Immature natural killer cell (primary cell): ENCODE data around the gene EHD4. TPM values are rescaled to one million over a fixed set of nuclear protein-coding genes. Genes with fewer than 3 reads are reported as not detected.

ENCODE experiments used
- DNase-seq, 3 donors: peaks; one replicate each; pipeline ENCODE4 v3.0.0; 2022; ENCODE audit warnings: mixed read lengths in 1 of 3
- H3K27ac Mint-ChIP-seq, 6 donors: one replicate each; pipeline ENCODE4 v1.8.0; 2020; ENCODE audit warnings: mixed read lengths in 6 of 6, mild to moderate bottlenecking in 5 of 6, inconsistent platforms in 4 of 6, moderate library complexity in 3 of 6
- H3K27me3 Mint-ChIP-seq, 3 donors: one replicate each; pipeline ENCODE4 v1.8.0; 2020 to 2021; ENCODE audit warnings: low read depth in 3 of 3, mild to moderate bottlenecking in 3 of 3, mixed read lengths in 3 of 3, moderate library complexity in 3 of 3, inconsistent platforms in 1 of 3
- H3K36me3 Mint-ChIP-seq, 3 donors: one replicate each; pipeline ENCODE4 v1.8.0; 2020; ENCODE audit warnings: mixed read lengths in 3 of 3, inconsistent platforms in 2 of 3, mild to moderate bottlenecking in 2 of 3
- H3K4me1 Mint-ChIP-seq, 2 donors: one replicate each; pipeline ENCODE4 v1.8.0; 2020; ENCODE audit warnings: inconsistent platforms in 2 of 2, mild to moderate bottlenecking in 2 of 2, mixed read lengths in 2 of 2, moderate library complexity in 1 of 2
- H3K4me3 Mint-ChIP-seq, 5 donors: one replicate each; pipeline ENCODE4 v1.8.0; 2020; ENCODE audit warnings: mild to moderate bottlenecking in 5 of 5, mixed read lengths in 5 of 5, inconsistent platforms in 3 of 5, moderate library complexity in 3 of 5
- H3K9me3 Mint-ChIP-seq, 6 donors: one replicate each; pipeline ENCODE4 v1.8.0; 2020; ENCODE audit warnings: mild to moderate bottlenecking in 6 of 6, mixed read lengths in 6 of 6, inconsistent platforms in 4 of 6, moderate library complexity in 3 of 6
- polyA plus RNA-seq, 3 donors: library from polyadenylated mRNA; unstranded; fragments of 300-500 nt; fragmentation: Illumina TruSeq; gene quantifications; one replicate each; pipeline ENCODE4 v1.2.3, GENCODE V29; 2021

Gene EHD4
- polyA plus RNA-seq, 3 donors from 2014 or later, result 5.3 to 7.3 (median 7.0) TPM

GRCh38 chr15:41879321-41879845 is 93.0 kb downstream of the EHD4 start:
- H3K36me3 Mint-ChIP-seq, result no peaks in the 10 kb centered on the region
- H3K27me3 Mint-ChIP-seq, result peaks cover 0 to 10% (median 6%) of the 10 kb centered on the region in 3 donors
- peaks cover 7 to 10% of the 10 kb centered on the region in 2 donors for H3K4me1 Mint-ChIP-seq
- H3K4me3 Mint-ChIP-seq, result no peak overlapping the region
- no peak for DNase-seq
- no peaks in the 10 kb centered on the region for H3K9me3 Mint-ChIP-seq
- H3K27ac Mint-ChIP-seq, result peak overlapping the region in 1 of 6 donors; percentile 64

DNA sequence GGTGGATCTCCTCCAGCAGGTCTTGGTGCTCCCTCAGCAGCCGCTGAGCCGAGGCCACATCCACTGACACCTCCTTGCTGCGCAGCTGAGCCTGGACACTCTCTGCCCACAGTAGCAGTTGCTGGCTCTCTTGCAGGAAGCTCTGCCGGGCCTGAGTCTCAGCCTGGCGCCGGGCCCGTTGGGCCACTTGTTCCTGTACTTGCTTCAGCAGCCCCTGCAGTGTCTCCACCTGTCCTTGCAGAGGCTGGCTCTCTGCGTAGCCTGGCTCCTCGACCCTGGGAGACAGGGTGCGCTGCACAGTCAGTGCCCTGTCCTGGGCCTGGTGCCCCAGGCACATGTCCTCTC is 94.0 kb downstream of the EHD4 start:
- DNase-seq, result no peak
- H3K4me3 Mint-ChIP-seq, result no peak overlapping the region
- peak overlapping the region in 2 of 6 donors; percentile 60 to 80 for H3K27ac Mint-ChIP-seq
- peaks cover 7 to 10% of the 10 kb centered on the region in 2 donors for H3K4me1 Mint-ChIP-seq
- peaks cover 0 to 8% (median 6%) of the 10 kb centered on the region in 3 donors for H3K27me3 Mint-ChIP-seq
- no peaks in the 10 kb centered on the region for H3K36me3 Mint-ChIP-seq
- H3K9me3 Mint-ChIP-seq, result no peaks in the 10 kb centered on the region

GRCh38 chr15:41877631-41878354 is 94.6 kb downstream of the EHD4 start:
- no peak for DNase-seq
- Mint-ChIP-seq H3K4me3 (no peak overlapping the region), H3K4me1 (peaks cover 7 to 10% of the 10 kb centered on the region in 2 donors), H3K27ac (peak overlapping the region in 2 of 6 donors; percentile 60 to 80), H3K27me3 (peaks cover under 1 to 8% (median 6%) of the 10 kb centered on the region in 3 donors), H3K36me3 (no peaks in the 10 kb centered on the region), H3K9me3 (no peaks in the 10 kb centered on the region)

DNA sequence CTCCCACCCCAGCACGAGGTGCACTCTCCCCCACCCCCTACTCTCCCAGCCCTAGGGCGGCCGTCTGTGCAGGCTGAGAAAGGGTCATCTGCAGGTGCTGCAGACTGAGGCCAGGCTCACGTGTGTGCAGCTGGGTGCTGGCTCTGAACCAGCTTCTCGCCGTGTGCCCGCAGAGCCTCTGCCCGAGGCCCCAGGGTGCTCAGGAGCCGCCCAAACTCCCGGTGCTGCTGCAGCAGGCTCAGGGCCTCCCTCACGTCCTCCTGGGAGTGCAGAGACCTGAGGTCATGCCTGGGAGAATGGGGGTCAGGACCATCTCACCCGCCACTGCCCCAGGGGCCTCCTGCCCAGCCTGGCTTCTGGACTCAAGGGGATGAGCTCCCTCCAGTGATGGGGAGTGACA is 95.7 kb downstream of the EHD4 start:
- no peaks in the 10 kb centered on the region for H3K36me3 Mint-ChIP-seq
- no peak overlapping the region for H3K4me3 Mint-ChIP-seq
- H3K27me3 Mint-ChIP-seq, result peaks cover 1 to 8% (median 6%) of the 10 kb centered on the region in 3 donors
- peaks cover 6 to 7% of the 10 kb centered on the region in 2 donors for H3K4me1 Mint-ChIP-seq
- H3K27ac Mint-ChIP-seq, result no peak overlapping the region
- no peak for DNase-seq
- no peaks in the 10 kb centered on the region for H3K9me3 Mint-ChIP-seq

GRCh38 chr15:41876007-41876406 is 96.3 kb downstream of the EHD4 start:
- Mint-ChIP-seq H3K4me3 (no peak overlapping the region), H3K27me3 (peaks cover 1 to 3% (median 3%) of the 10 kb centered on the region in 3 donors), H3K4me1 (peaks cover 0 to under 1% of the 10 kb centered on the region in 2 donors), H3K36me3 (no peaks in the 10 kb centered on the region), H3K27ac (no peak overlapping the region), H3K9me3 (no peaks in the 10 kb centered on the region)
- no peak for DNase-seq

GRCh38 chr15:41874736-41875135 is 97.6 kb downstream of the EHD4 start:
- no peaks in the 10 kb centered on the region for H3K4me1 Mint-ChIP-seq
- H3K4me3 Mint-ChIP-seq, result no peak overlapping the region
- no peaks in the 10 kb centered on the region for H3K9me3 Mint-ChIP-seq
- no peak for DNase-seq
- H3K27me3 Mint-ChIP-seq, result peaks cover 0 to 5% (median 1%) of the 10 kb centered on the region in 3 donors
- H3K36me3 Mint-ChIP-seq, result no peaks in the 10 kb centered on the region
- no peak overlapping the region for H3K27ac Mint-ChIP-seq

GRCh38 chr15:41873711-41874110 is 98.6 kb downstream of the EHD4 start:
- no peak for DNase-seq
- H3K36me3 Mint-ChIP-seq, result no peaks in the 10 kb centered on the region
- no peaks in the 10 kb centered on the region for H3K4me1 Mint-ChIP-seq
- H3K27me3 Mint-ChIP-seq, result peaks cover 0 to 5% (median 1%) of the 10 kb centered on the region in 3 donors
- no peak overlapping the region for H3K27ac Mint-ChIP-seq
- no peaks in the 10 kb centered on the region for H3K9me3 Mint-ChIP-seq
- H3K4me3 Mint-ChIP-seq, result no peak overlapping the region

GRCh38 chr15:41872166-41872747 is 100.1 kb downstream of the EHD4 start:
- no peaks in the 10 kb centered on the region for H3K9me3 Mint-ChIP-seq
- peaks cover 0 to 2% (median 1%) of the 10 kb centered on the region in 3 donors for H3K27me3 Mint-ChIP-seq
- no peaks in the 10 kb centered on the region for H3K4me1 Mint-ChIP-seq
- H3K27ac Mint-ChIP-seq, result peak overlapping the region in 3 of 6 donors; percentile 13 to 25 (median 18)
- no peak for DNase-seq
- H3K4me3 Mint-ChIP-seq, result no peak overlapping the region
- H3K36me3 Mint-ChIP-seq, result no peaks in the 10 kb centered on the region

DNA sequence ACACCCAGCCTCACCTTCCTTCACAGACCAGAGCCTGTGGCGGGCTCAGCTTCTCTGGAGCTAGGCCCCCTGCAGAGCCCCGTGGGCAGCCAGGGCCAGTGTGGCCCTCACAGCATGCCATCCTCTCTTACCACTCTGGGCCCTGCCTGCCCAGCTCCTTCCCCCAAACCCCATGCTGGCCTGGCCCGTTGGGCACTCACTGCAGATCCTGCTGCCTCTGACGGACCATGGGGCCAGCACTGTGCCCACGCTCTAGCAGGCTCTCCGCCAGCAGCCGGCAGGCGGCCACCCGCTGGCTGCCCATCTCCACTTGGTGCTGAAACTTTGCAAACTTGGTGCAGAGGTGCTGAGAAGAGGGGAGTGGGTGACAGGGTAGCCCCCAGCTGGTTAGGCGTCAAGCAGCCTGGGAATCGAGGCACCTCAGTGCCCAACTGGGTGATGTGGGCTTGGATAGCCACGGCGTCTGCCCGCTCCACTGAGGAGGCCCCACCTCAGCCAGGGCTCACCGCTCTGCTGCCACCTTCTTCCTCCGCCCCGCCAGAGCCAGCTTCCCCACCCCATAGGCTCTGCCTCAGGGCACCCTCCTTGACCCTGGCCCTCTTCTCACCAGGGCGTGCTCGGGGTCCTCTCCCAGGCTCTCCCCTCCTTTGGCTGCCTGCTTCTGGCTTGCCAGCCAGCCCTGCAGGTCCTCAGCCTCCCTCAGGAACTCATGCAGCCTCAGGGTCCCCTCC is 101.0 kb downstream of the EHD4 start:
- no peak overlapping the region for H3K4me3 Mint-ChIP-seq
- DNase-seq, result no peak
- H3K36me3 Mint-ChIP-seq, result no peaks in the 10 kb centered on the region
- no peak overlapping the region for H3K27ac Mint-ChIP-seq
- no peaks in the 10 kb centered on the region for H3K4me1 Mint-ChIP-seq
- H3K27me3 Mint-ChIP-seq, result peaks cover 0 to 2% (median 1%) of the 10 kb centered on the region in 3 donors
- no peaks in the 10 kb centered on the region for H3K9me3 Mint-ChIP-seq

GRCh38 chr15:41870689-41871081 is 101.7 kb downstream of the EHD4 start:
- Mint-ChIP-seq H3K27me3 (peaks cover 0 to 2% (median 1%) of the 10 kb centered on the region in 3 donors), H3K4me3 (peak overlapping the region in 1 of 5 donors; percentile 26), H3K4me1 (no peaks in the 10 kb centered on the region), H3K36me3 (no peaks in the 10 kb centered on the region), H3K27ac (peak overlapping the region in 2 of 6 donors; percentile 32 to 58), H3K9me3 (no peaks in the 10 kb centered on the region)
- DNase-seq, result peak in 1 of 3 donors; percentile 20

DNA sequence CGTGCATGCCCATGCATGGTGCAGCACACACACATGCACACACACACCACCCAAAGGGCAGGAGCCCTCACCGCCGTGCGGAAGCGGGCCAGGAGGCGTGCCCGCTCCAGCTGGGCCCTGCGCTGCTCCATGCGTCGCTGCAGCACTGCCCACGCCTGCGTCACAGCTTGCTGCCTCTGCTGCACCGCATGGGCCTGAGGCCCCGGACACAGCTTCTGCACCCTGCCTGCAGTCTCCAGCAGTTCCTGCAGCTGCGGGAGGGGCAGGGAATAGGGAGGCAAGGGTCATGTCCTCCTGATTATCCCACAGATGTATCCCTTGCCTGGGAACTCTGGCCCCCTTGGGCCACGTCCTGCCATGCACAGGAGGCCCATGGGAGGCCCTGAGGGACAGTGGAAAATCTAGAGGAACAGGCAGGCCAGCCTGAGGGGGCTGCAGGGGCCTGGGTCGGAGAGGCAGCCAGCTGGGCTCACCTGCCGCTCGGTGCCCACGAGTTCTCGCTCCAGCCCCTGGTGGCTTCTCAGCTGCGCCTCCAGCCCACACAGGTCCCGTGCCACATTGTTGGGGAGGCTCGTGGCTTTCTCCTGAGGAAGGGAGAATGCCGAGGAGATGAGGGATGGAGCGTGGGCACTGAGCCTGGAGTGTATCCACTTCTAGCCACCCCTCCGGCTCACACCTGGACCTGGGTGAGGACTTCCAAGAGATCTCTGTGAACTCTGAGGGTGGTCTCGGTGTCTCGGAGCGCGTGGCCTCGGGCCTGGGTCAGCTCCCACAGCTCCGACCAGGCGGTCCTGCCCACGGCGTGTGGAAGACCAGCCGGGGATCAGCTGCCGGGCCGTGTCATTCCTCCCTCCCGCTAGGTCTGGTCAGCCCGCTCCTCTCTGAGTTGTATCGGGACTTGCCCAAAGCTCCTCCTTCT is 102.3 kb downstream of the EHD4 start:
- Mint-ChIP-seq H3K4me1 (no peaks in the 10 kb centered on the region), H3K4me3 (peak overlapping the region in 1 of 5 donors; percentile 26), H3K27me3 (peaks cover 0 to 2% (median 1%) of the 10 kb centered on the region in 3 donors), H3K36me3 (no peaks in the 10 kb centered on the region), H3K27ac (peak overlapping the region in 2 of 6 donors; percentile 32 to 58), H3K9me3 (no peaks in the 10 kb centered on the region)
- no peak for DNase-seq

DNA sequence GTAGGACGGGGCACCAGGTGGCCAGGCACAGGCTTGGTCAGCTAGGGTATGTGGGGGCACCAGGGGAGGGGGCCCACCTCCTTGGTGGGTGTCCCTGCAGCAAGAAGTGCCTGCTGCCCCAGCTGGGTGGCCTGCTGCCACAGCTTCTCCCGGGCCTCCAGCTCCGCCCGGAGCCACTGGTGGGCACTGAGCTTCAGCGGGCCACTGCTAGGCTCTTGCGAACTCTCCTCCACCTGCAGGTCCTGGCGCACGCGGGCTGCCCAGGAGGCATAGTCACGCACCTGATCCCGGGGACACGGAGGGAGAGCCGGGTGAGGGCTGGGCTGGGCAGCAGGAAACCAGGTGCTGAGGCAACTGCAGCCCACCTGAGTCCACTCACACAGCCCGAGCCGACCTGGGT is 104.0 kb downstream of the EHD4 start:
- no peak for DNase-seq
- Mint-ChIP-seq H3K27me3 (peaks cover 0 to 2% (median 1%) of the 10 kb centered on the region in 3 donors), H3K4me1 (no peaks in the 10 kb centered on the region), H3K4me3 (no peak overlapping the region), H3K36me3 (no peaks in the 10 kb centered on the region), H3K9me3 (no peaks in the 10 kb centered on the region), H3K27ac (peak overlapping the region in 2 of 6 donors; percentile 21 to 66)
